ENCODE measurements around the gene MYO15A.

The MYO15A gene

DNA sequence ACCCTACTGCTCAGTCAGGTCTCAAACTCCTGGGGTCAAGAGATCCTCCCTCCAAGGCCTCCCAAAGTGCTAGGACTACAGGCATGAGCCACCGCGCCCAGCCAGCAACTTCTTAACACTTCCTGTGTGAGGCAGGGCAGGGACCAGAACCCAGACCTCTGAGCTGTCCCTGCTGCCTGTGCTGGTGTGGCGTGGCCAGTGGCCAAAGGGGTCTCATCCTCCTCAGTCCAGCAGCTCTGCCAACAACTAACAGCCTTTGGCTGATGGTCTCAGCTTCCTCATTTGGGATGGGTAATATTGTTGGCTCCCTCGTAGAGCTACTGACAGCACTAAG, 115.5 kb downstream of the MYO15A start:
- no peak for DNase-seq (ENCODE audit: low read depth)
- H3K4me3 ChIP-seq (ENCODE audit: low read depth, low read length) = no peak overlapping the region
- TF ChIP-seq, protein P1, sequence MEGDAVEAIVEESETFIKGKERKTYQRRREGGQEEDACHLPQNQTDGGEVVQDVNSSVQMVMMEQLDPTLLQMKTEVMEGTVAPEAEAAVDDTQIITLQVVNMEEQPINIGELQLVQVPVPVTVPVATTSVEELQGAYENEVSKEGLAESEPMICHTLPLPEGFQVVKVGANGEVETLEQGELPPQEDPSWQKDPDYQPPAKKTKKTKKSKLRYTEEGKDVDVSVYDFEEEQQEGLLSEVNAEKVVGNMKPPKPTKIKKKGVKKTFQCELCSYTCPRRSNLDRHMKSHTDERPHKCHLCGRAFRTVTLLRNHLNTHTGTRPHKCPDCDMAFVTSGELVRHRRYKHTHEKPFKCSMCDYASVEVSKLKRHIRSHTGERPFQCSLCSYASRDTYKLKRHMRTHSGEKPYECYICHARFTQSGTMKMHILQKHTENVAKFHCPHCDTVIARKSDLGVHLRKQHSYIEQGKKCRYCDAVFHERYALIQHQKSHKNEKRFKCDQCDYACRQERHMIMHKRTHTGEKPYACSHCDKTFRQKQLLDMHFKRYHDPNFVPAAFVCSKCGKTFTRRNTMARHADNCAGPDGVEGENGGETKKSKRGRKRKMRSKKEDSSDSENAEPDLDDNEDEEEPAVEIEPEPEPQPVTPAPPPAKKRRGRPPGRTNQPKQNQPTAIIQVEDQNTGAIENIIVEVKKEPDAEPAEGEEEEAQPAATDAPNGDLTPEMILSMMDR (IDR thresholded peaks at IDR 0.05; ENCODE audit: low read depth, low read length, missing control alignments) = no peak

GRCh38 chr17:18224387-18225120, 116.0 kb downstream of the MYO15A start:
- no peak for DNase-seq (ENCODE audit: low read depth)
- TF ChIP-seq, protein P1 (IDR thresholded peaks at IDR 0.05; ENCODE audit: low read depth, low read length, missing control alignments) = no peak
- peak overlapping the region; percentile 45 for H3K4me3 ChIP-seq (ENCODE audit: low read depth, low read length)

GRCh38 chr17:18225121-18225641, 116.6 kb downstream of the MYO15A start, which contains the start of gene LLGL1:
TSS of gene LLGL1 (plus strand) at chr17:18225635. CDS start at chr17:18225683, 48 bp downstream.
- peak within 1 kb of the TSS; percentile 62 for H3K4me3 ChIP-seq (ENCODE audit: low read depth, low read length)
- TF ChIP-seq, protein P1 (IDR thresholded peaks at IDR 0.05; ENCODE audit: low read depth, low read length, missing control alignments) = no peak
- peak; percentile 53 for DNase-seq (ENCODE audit: low read depth)

DNA sequence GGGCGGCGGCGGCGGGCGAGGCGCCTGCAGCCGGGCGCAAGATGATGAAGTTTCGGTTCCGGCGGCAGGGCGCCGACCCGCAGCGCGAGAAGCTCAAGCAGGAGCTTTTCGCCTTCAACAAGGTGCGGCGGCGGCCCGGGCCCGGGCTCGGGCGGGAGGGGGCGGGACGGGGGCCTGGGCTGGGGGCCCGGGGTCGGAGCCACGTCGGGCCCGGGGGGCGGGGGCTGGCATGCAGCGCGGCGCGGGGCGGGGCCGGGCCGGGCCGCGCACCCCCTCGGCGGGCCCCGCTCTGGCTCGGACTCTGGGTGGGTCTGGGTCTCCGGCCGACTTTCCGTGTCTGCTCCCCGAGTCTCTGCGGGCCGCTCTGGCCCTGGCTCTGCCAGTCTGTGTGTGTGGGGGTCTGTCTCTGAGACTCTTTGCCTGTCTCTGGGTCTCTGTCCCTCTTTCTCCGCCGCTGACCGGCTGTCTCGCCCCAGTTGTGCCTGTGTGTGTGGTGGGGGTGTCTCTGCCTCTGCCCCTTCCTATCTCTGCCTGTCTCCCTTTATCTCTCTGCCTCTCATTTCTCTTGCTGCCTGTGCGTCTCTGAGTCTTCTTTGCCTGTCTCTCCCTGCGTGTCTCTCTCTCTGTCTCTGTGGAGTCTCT, 117.2 kb downstream of the MYO15A start:
- no peak for DNase-seq (ENCODE audit: low read depth)
- TF ChIP-seq, protein P1 (IDR thresholded peaks at IDR 0.05; ENCODE audit: low read depth, low read length, missing control alignments) = no peak
- peak overlapping the region; percentile 62 for H3K4me3 ChIP-seq (ENCODE audit: low read depth, low read length)

DNA sequence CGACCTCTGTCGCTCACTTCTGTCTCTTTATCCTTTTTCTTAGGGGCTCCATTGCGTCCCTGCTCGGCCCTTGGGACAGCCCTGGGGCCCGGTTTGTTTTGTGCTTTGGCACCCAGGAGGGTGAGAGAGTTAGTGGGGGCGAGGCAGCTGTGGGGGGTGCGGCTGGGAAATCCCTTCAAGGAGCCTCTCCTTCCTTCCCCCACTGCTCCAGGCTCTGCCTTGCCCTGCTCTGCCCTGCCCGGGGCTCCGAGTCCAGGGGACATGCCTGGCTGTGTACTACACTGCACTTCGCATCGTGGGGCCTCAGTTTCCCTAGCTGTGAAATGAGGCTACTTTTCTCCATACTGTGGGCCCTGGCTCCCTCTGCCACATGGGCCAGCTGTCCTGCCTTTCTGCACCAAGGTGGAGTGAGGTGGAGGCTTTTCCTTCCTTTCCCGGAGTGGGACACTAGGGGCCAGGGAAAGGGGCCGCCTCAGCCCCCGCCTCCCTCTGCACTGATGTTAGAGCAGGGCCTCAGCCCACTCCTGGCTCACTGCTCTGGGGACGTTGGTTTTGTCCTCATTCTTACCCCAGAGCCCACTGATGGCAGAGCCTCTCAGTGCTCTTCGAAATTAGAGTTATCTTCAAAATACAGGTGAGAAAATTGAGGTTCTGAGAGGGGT, 117.9 kb downstream of the MYO15A start:
- TF ChIP-seq, protein P1 (IDR thresholded peaks at IDR 0.05; ENCODE audit: low read depth, low read length, missing control alignments) = no peak
- H3K4me3 ChIP-seq (ENCODE audit: low read depth, low read length) = peak overlapping the region; percentile 62
- DNase-seq (ENCODE audit: low read depth) = no peak

GRCh38 chr17:18227635-18228034, 119.1 kb downstream of the MYO15A start:
- DNase-seq (ENCODE audit: low read depth) = no peak
- TF ChIP-seq, protein P1 (IDR thresholded peaks at IDR 0.05; ENCODE audit: low read depth, low read length, missing control alignments) = no peak
- H3K4me3 ChIP-seq (ENCODE audit: low read depth, low read length) = no peak overlapping the region
